Fibroblast of the aortic adventitia (primary cell): ENCODE results near the gene AREL1. TPM values are rescaled to one million over a fixed set of nuclear protein-coding genes. Genes with fewer than 3 reads are reported as not detected.
A peak's percentile ranks its signal among the peaks of the same experiment; 100 is the strongest.

Source experiments
- DNase-seq: peaks from one replicate; pipeline ENCODE4 v3.0.0-alpha.2; 2010; ENCODE audit warnings: low read depth
- H3K4me3 ChIP-seq: 2 replicates; pipeline ENCODE4 v1.5.1; 2011; ENCODE audit warnings: low read depth, mild to moderate bottlenecking, control low read depth, low read length, moderate library complexity
- total RNA-seq: library from RNA; depleted of rRNA; stranded (reverse); fragments of >200 nt; gene quantifications from 2 replicates; pipeline ENCODE4 v1.2.3, GENCODE V29; 2012; ENCODE audit warnings: low replicate concordance
- TF ChIP-seq, protein P1 (sequence below): IDR thresholded peaks from 2 replicates; pipeline ENCODE4 v1.5.1; 2011; ENCODE audit warnings: mild to moderate bottlenecking, low read length, control low read depth, inconsistent platforms; ENCODE audit not compliant: insufficient read depth

AREL1 gene
- total RNA-seq, 1 donor = 27.1 TPM

DNA sequence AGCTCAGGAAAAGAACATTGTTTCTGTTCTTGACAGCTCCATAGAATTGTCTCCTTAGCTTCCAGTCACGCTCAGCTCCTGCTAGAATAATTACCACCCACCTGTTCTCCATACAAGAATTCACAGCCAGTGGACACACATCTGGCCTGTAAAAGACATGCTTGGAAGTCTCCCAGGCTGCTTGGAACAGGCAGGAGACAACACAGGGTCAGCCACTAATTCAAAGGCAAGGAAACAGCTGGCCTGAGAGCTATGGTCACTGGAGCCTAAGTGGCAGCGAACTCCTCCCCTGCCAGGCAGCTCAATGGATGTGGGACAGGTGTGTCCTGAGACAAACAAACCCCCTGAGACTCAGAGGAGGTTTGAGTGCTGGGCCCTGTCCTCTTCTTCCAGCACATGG lies 77.9 kb downstream of the AREL1 start:
- TF ChIP-seq, protein P1, sequence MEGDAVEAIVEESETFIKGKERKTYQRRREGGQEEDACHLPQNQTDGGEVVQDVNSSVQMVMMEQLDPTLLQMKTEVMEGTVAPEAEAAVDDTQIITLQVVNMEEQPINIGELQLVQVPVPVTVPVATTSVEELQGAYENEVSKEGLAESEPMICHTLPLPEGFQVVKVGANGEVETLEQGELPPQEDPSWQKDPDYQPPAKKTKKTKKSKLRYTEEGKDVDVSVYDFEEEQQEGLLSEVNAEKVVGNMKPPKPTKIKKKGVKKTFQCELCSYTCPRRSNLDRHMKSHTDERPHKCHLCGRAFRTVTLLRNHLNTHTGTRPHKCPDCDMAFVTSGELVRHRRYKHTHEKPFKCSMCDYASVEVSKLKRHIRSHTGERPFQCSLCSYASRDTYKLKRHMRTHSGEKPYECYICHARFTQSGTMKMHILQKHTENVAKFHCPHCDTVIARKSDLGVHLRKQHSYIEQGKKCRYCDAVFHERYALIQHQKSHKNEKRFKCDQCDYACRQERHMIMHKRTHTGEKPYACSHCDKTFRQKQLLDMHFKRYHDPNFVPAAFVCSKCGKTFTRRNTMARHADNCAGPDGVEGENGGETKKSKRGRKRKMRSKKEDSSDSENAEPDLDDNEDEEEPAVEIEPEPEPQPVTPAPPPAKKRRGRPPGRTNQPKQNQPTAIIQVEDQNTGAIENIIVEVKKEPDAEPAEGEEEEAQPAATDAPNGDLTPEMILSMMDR = no peak
- no peak overlapping the region for H3K4me3 ChIP-seq
- DNase-seq = no peak

DNA sequence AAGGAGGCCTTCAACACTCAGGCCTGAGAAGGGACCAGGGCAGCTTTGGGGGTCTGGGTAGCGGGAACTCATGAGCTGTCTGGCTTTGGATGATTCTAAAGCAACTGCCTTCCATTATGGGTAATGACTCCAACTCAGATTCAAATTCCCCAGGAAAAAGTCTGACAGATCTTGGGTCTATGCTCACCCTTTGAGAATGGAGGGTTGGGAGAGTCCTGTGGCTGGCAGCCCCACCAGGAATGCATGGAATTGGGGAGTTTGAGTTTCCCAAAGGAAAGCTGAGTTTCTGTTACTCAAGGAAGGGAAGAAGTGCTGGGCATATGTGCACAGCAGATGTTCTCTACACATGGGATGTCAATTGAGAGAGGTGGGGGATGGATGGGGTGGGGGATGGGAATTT lies 78.4 kb downstream of the AREL1 start:
- H3K4me3 ChIP-seq = no peak overlapping the region
- DNase-seq = peak; percentile 52
- TF ChIP-seq, protein P1 = no peak

DNA sequence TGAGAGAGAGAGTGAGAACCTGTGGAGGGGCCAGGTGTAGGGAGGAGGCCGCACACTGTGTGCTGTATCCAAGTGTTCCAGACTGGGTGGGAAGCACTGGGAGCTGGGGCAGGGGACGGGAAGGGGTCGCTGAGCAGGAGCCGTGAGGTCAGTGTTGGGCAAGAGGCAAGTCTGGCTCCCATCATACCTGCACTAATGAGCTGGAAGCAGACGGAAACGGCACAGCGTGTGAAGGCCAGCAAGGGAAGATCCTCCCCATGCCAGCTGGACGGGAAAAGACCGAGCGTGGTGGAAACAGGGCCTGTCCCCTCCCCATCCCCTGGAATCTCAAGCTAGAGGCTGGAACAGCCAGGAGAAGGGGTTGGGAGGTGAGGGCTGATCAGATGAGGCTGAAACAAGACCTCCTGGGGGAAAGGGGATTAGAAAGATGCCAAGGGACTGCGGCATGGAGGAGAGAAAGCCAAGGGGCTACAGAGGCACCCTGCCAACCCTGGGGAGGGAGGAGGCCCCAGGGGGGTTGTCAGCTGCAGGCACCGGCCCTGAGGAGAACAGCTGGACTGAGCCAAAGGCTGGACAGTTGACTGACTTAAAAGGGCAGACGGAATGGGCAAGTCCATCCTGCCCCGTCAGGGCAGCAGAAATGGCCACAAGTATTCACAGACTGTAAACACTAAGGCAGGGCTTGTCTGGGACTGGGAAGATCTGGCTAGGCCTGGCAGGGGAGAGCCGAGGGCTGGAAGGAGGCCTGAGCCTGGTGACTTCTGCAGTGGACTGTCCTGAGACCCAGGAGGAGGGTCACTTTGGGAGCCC lies 81.8 kb downstream of the AREL1 start:
- no peak for DNase-seq
- H3K4me3 ChIP-seq = no peak overlapping the region
- TF ChIP-seq, protein P1 = no peak

DNA sequence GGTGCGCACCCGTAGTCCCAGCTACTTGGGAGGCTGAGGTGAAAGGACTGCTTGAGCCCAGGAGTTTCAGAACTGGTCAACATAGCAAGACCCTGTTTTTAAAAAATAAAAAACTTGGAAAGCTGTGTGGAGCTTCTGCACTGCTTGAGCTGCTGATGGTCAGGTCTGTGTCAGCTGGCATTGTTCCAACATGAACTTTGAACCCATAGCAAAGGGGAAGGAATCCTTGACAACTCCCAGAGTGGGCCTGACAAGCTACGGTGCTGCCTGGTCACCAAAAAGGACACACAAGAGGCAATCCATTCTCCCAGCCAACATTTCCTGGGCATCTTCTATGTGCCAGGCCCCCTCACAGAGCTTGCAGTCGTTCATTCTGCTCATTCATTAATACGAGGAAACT lies 84.5 kb downstream of the AREL1 start:
- TF ChIP-seq, protein P1 = no peak
- no peak overlapping the region for H3K4me3 ChIP-seq
- no peak for DNase-seq

DNA sequence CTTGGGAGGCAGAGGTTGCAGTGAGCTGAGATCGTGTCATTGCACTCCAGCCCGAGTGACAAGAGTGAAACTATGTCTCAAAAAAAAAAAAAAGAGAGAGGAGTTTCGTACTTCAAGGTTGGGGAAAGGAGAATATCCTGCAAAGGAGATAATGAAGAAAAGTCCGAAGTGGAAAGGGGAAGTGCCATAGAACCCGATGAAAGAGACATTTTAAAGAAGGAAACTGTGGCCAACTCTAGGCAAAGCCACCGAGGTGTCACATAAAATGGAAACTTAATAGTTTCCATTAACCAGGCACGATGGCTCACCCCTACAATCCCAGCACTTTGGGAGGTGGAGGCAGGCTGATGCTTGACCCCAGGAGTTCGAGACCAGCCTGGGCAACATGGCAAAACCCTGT lies 85.8 kb downstream of the AREL1 start:
- TF ChIP-seq, protein P1 = no peak
- DNase-seq = no peak
- no peak overlapping the region for H3K4me3 ChIP-seq

DNA sequence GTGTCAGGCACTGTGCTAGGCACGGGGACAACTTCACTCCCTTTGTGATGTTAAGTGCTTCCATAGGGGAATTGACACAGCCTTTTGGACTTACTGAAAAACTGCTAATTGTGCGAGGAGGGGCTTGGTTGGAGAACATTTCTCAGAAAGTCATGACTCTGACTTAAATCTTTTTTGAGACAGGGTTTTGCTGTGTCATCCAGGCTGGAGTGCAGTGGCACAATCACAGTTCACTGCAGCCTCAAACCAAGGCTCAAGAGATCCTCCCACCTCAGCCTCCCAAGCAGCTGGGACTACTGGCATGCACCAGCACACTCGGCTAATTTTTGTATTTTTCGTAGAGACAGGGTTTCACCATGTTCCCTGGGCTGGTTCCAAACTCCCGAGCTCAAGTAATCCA lies 90.6 kb downstream of the AREL1 start:
- no peak overlapping the region for H3K4me3 ChIP-seq
- no peak for DNase-seq
- TF ChIP-seq, protein P1 = no peak

DNA sequence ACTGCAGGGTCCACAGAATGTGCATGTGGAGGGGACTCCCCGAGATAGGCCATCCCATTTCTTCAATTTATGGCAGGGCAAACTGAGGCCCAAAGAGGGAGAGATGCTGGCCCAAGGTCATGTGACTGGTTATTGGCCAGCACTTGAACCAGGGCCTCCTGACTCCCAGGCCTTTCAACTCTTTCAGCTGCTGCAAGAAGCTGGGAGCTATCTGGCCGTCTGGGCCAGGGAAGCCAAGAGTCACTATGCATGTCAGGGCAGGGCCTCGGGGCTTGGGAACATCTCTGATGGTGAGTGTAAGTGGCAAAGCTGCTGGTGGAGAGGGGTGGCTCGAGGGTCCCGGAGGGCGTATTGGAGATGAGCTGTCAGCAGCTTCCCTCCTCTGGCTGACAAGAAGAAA lies 91.3 kb downstream of the AREL1 start:
- H3K4me3 ChIP-seq = no peak overlapping the region
- DNase-seq = no peak
- TF ChIP-seq, protein P1 = no peak
